KMS-11 (cell line): ENCODE measurements around the gene EEF2KMT.
"Not testable (repeated sequence)": the region's sequence is repeated elsewhere in the genome, so short reads cannot be mapped to it uniquely, and the experiment has no call there.

Experiments used
- H2AFZ ChIP-seq: fragments of 200-600 bp; sonication (generic); 2 replicates; pipeline ENCODE4 v1.6.1; 2016; ENCODE audit warnings: antibody characterized with exemption, mixed run types, low read depth
- H3K27ac ChIP-seq: fragments of 200-600 bp; sonication (generic); 2 replicates; pipeline ENCODE4 v1.6.1; 2016; ENCODE audit warnings: mild to moderate bottlenecking, mixed run types
- H3K27me3 ChIP-seq: fragments of 200-600 bp; sonication (generic); 2 replicates; pipeline ENCODE4 v1.6.1; 2017; ENCODE audit warnings: mild to moderate bottlenecking, low read depth, mixed run types, moderate library complexity; ENCODE audit not compliant: insufficient read depth
- H3K36me3 ChIP-seq: fragments of 200-600 bp; sonication (generic); 2 replicates; pipeline ENCODE4 v1.6.1; 2017; ENCODE audit warnings: mild to moderate bottlenecking, mixed run types; ENCODE audit not compliant: insufficient read depth
- H3K4me1 ChIP-seq: fragments of 200-600 bp; sonication (generic); 2 replicates; pipeline ENCODE4 v1.6.1; 2016; ENCODE audit warnings: mild to moderate bottlenecking, low read depth, mixed run types; ENCODE audit not compliant: poor library complexity, severe bottlenecking
- H3K4me2 ChIP-seq: fragments of 200-600 bp; sonication (generic); 2 replicates; pipeline ENCODE4 v1.7.0; 2016; ENCODE audit warnings: mild to moderate bottlenecking, mixed run types
- H3K4me3 ChIP-seq: fragments of 200-600 bp; sonication (generic); IDR thresholded peaks from 2 replicates; pipeline ENCODE4 v1.6.1; 2017; ENCODE audit warnings: low read depth, low read length, mixed read lengths; ENCODE audit not compliant: insufficient read depth
- H3K79me2 ChIP-seq: fragments of 200-600 bp; sonication (generic); 2 replicates; pipeline ENCODE4 v1.6.1; 2016; ENCODE audit warnings: low read depth, mixed run types; ENCODE audit not compliant: insufficient read depth
- H3K9ac ChIP-seq: fragments of 200-600 bp; sonication (generic); 2 replicates; pipeline ENCODE4 v1.6.1; 2016; ENCODE audit warnings: mild to moderate bottlenecking, mixed run types
- H4K20me1 ChIP-seq: fragments of 200-600 bp; sonication (generic); 2 replicates; pipeline ENCODE4 v1.6.1; 2016; ENCODE audit warnings: mild to moderate bottlenecking, mixed run types; ENCODE audit not compliant: insufficient read depth
- CTCF ChIP-seq: fragments of 200-600 bp; sonication (generic); conservative IDR thresholded peaks from 2 replicates; pipeline ENCODE4 v1.6.1; 2017; ENCODE audit warnings: low read depth, mild to moderate bottlenecking, antibody characterized with exemption, low read length, moderate library complexity, mixed read lengths

EEF2KMT gene

GRCh38 chr16:5046914-5047313 is 50.7 kb downstream of the EEF2KMT start:
- Histone ChIP-seq H3K36me3 (no peaks in the 10 kb centered on the region), H2AFZ (no peak overlapping the region), H4K20me1 (no peaks in the 10 kb centered on the region), H3K4me1 (peaks cover 27% of the 10 kb centered on the region), H3K4me2 (peak overlapping the region; percentile 48), H3K27ac (no peak overlapping the region), H3K79me2 (no peaks in the 10 kb centered on the region), H3K4me3 (no peak overlapping the region), H3K27me3 (no peaks in the 10 kb centered on the region), H3K9ac (no peak overlapping the region)
- no peak for TF ChIP-seq CTCF

- no peak overlapping the region for H2AFZ ChIP-seq
These were observed 52.0 kb downstream of the EEF2KMT start for GRCh38 chr16:5045499-5046115.

GRCh38 chr16:5044581-5044980 is 53.0 kb downstream of the EEF2KMT start:
- H3K9ac ChIP-seq, H3K27ac ChIP-seq, H3K4me2 ChIP-seq, H3K79me2 ChIP-seq, H4K20me1 ChIP-seq, H3K4me3 ChIP-seq, H3K36me3 ChIP-seq, H3K27me3 ChIP-seq, H2AFZ ChIP-seq: not testable (repeated sequence)
- H3K4me1 ChIP-seq: peaks cover 46% of the 10 kb centered on the region

More at GRCh38 chr16:5045499-5046115, 52.0 kb downstream of the EEF2KMT start:
- Histone ChIP-seq H3K4me3 (no peak overlapping the region), H3K27me3 (no peaks in the 10 kb centered on the region), H3K79me2 (no peaks in the 10 kb centered on the region), H3K9ac (no peak overlapping the region), H4K20me1 (no peaks in the 10 kb centered on the region), H3K4me2 (no peak overlapping the region), H3K4me1 (peaks cover 40% of the 10 kb centered on the region), H3K36me3 (no peaks in the 10 kb centered on the region), H3K27ac (no peak overlapping the region)
- TF ChIP-seq CTCF: no peak

DNA sequence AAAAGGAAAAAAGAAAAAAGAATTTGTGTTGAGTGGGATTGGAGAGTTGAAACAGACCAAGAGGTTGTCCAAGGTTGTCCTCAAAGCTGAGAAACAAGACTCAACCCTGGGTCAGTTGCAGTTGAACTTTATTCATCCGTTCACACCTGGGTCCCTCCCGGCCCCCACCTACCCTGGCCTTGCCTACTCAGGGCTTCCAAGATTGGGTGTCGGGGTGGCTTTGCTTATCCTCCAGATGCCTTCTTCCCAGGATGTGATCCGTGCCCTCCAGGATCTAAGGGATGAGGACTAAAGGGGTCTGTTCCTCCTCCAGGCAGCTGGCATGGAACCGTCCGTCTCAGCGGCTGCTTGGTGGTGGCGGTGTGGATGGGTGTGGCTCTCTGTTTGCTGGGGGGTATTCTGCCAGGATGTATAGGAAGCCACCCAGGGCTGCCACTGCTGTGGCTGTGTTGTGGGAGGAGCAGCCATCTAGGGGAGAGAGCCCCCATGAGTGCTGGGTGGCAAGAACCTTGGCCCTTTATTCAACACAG is 53.5 kb downstream of the EEF2KMT start:
- Histone ChIP-seq H4K20me1 (no peaks in the 10 kb centered on the region), H2AFZ (no peak overlapping the region), H3K9ac (no peak overlapping the region), H3K4me3 (no peak overlapping the region), H3K4me2 (no peak overlapping the region), H3K79me2 (no peaks in the 10 kb centered on the region), H3K27me3 (no peaks in the 10 kb centered on the region), H3K36me3 (no peaks in the 10 kb centered on the region), H3K4me1 (peaks cover 46% of the 10 kb centered on the region), H3K27ac (no peak overlapping the region)
- TF ChIP-seq CTCF: no peak

DNA sequence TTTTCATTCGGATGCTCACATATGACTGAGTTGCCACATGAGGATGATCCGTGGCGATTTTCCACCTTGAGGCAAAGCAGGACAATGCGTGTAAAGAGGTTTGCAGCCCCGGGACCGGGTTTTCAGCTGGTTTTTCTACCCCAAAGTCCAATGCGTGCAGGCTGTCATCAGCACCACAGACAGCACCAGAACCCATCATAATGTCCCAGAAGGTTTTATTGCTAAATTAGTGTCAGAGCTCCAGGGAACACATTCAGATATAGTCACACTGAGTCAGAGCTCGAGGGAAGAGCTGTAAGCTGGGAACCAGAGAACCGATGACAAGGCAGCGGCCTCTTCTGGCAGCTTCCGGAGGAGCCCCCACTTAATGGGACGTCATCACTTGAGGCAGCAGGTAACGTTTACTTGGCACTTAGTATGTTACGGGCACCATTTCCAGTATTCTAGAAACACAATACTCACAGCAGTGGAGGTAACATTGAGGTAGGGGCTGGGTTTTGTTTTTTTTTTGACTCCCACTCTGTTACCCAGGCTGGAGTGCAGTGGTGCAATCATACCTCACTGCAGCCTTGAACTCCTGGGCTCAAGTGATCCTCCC is 54.9 kb downstream of the EEF2KMT start:
- H3K4me3 ChIP-seq: no peak overlapping the region
- no peaks in the 10 kb centered on the region for H3K79me2 ChIP-seq
- no peaks in the 10 kb centered on the region for H4K20me1 ChIP-seq
- peak overlapping the region; percentile 40; the same call in 1 of the 2 replicates for H3K27ac ChIP-seq
- H3K36me3 ChIP-seq: no peaks in the 10 kb centered on the region
- H3K27me3 ChIP-seq: no peaks in the 10 kb centered on the region
- peak overlapping the region; percentile 45; the same call in 1 of the 2 replicates for H3K4me2 ChIP-seq
- no peak overlapping the region for H3K9ac ChIP-seq
- H2AFZ ChIP-seq: no peak overlapping the region
- peaks cover 43% of the 10 kb centered on the region for H3K4me1 ChIP-seq
- TF ChIP-seq CTCF: no peak
